ENCODE results near the gene AGAP5. TPM values are rescaled to one million over a fixed set of nuclear protein-coding genes. Genes with fewer than 3 reads are reported as not detected.

Gene AGAP5
- total and polyA plus RNA-seq, 2 of the 4 experiments (the other 2 are of a cell fraction): 1.8 to 4.1 TPM

- Histone ChIP-seq H2BK20ac (ENCODE audit: low read depth, low read length) (0 out of 2 replicates have a peak overlapping the region, but pooled peaks have one; percentile 8), H3K9ac (ENCODE audit: low read depth, low read length) (no peak overlapping the region), H2BK15ac (ENCODE audit: low read depth, low read length) (0 out of 3 replicates have a peak overlapping the region, but pooled peaks have one; percentile 17), H4K20me1 (ENCODE audit: insufficient read depth, low read length) (no peaks in the 10 kb centered on the region), H2AFZ (replicated peaks; ENCODE audit: low read length, poor library complexity) (peak overlapping the region; percentile 35), H3K18ac (ENCODE audit: low read depth, low read length) (no peak overlapping the region), H4K8ac (ENCODE audit: low read depth in 2 of 2, low read length in 2 of 2) (no peak overlapping the region), H3K23ac (ENCODE audit: low read depth, low read length) (no peak overlapping the region), H3K4ac (ENCODE audit: low read depth, low read length) (no peak overlapping the region), H3K4me3 (ENCODE audit: insufficient read depth, low read depth, low read length) (no peak overlapping the region), H2BK120ac (ENCODE audit: low read depth, low read length) (0 out of 2 replicates have a peak overlapping the region, but pooled peaks have one; percentile 16), H2AK9ac (replicated peaks; ENCODE audit: low read depth, low read length, poor library complexity) (no peak overlapping the region), H3K14ac (replicated peaks; ENCODE audit: low read depth, low read length) (no peak overlapping the region), H4K91ac (ENCODE audit: insufficient read depth, low read depth, low read length) (peak overlapping the region; percentile 23; the same call in 1 of the 2 replicates), H3K56ac (ENCODE audit: extremely low read depth, insufficient read depth, low read length) (no peak overlapping the region), H3K79me1 (ENCODE audit: low read depth in 1 of 2, low read length in 2 of 2) (peaks cover 0 to 14% of the 10 kb centered on the region in 2 experiments; a peak in 2 of 4 replicates), H3K27me3 (ENCODE audit: control insufficient read depth, insufficient read depth, low read length) (no peaks in the 10 kb centered on the region; the same call in 1 of the 2 replicates), H3K4me2 (ENCODE audit: low read depth, low read length) (no peak overlapping the region), H3K9me1 (ENCODE audit: insufficient read depth, low read length) (peaks cover 25% of the 10 kb centered on the region), H2BK5ac (ENCODE audit: low read depth, low read length, poor library complexity, severe bottlenecking) (no peak overlapping the region), H3K36me3 (ENCODE audit: control insufficient read depth, insufficient read depth, low read length) (no peaks in the 10 kb centered on the region), H3K9me3 (ENCODE audit: control insufficient read depth, insufficient read depth, low read length) (no peaks in the 10 kb centered on the region), H2AK5ac (ENCODE audit: low read depth, low read length) (peak overlapping the region; percentile 29; the same call in 1 of the 2 replicates), H3K4me1 (ENCODE audit: control insufficient read depth, insufficient read depth, low read length) (peaks cover 23% of the 10 kb centered on the region), H4K5ac (ENCODE audit: low read depth, low read length) (no peak overlapping the region; the same call in 1 of the 2 replicates), H3K27ac (ENCODE audit: insufficient read depth, low read length) (no peak overlapping the region)
- TF ChIP-seq RCOR1 (IDR thresholded peaks at IDR 0.05; ENCODE audit: insufficient replicate concordance, low read length): no peak
- no peak for TF ChIP-seq CHD1 (IDR thresholded peaks at IDR 0.05; ENCODE audit: low read depth, low read length)
- no peak for TF ChIP-seq RFX5 (IDR thresholded peaks at IDR 0.05; ENCODE audit: low read depth, low read length)
- TF ChIP-seq MXI1 (IDR thresholded peaks at IDR 0.05; ENCODE audit: borderline replicate concordance, low read depth, low read length): no peak
- no peak for TF ChIP-seq POLR2A (IDR thresholded peaks at IDR 0.05; ENCODE audit: low read depth, low read length)
- no peak for TF ChIP-seq USF2 (IDR thresholded peaks at IDR 0.05; ENCODE audit: low read depth, low read length)
- no peak for TF ChIP-seq RAD21 (IDR thresholded peaks at IDR 0.05; ENCODE audit: low read length)
- no peak for TF ChIP-seq BHLHE40 (IDR thresholded peaks at IDR 0.05; ENCODE audit: low read depth, low read length)
- TF ChIP-seq CTCF (conservative IDR thresholded peaks at IDR 0.05; ENCODE audit: low read depth, low read length): no peak
- TF ChIP-seq MAFK (IDR thresholded peaks at IDR 0.05; ENCODE audit: low read depth, low read length): no peak
- TF ChIP-seq CEBPB (IDR thresholded peaks at IDR 0.05; ENCODE audit: low read depth, low read length): no peak
- TF ChIP-seq ELK1 (IDR thresholded peaks at IDR 0.05; ENCODE audit: borderline replicate concordance, low read depth, low read length): no peak
- no peak for TF ChIP-seq FOS (IDR thresholded peaks at IDR 0.05; ENCODE audit: low read depth, low read length)
- no peak for TF ChIP-seq SMC3 (IDR thresholded peaks at IDR 0.05; ENCODE audit: low read depth, low read length)
- TF ChIP-seq NFE2L2 (IDR thresholded peaks at IDR 0.05; ENCODE audit: low read depth, low read length): no peak
- CTCF ChIA-PET: no interaction called here
- DNase-seq (no peak), ATAC-seq (ENCODE audit: low read depth) (no peak)
- dilution Hi-C loops (cut with HindIII; ENCODE audit: low sequenced_read_pairs, unreplicated experiment): no loop called here
- POLR2A ChIA-PET (ENCODE audit: unreplicated experiment): no interaction called here
- in situ Hi-C loops (cut with MboI; ENCODE audit: low sequenced_read_pairs): loop anchor here (25.0 kb wide), 1 partner anchor 384 kb away; the partner anchor contains the start of gene MRPS16
- intact Hi-C loops (cut with micrococcal nuclease): loop anchor here (10.0 kb wide), 1 partner anchor 232 kb away; the partner anchor contains the start of gene ANXA7
- WGBS, 2 experiments (ENCODE audit: extremely low coverage in 2 of 2, insufficient read length in 1 of 2): 94% methylated on average over 3 of the region's 9 CpGs; no CpG with 5 or more reads in 1 of the 2 experiments
- BruUV-seq (replicated peaks): no TSS peak
Measured at GRCh38 chr10:73646598-73647041, 51.3 kb downstream of the AGAP5 start.
